T-cell (primary cell): ENCODE measurements around the gene ELMO1. TPM values are rescaled to one million over a fixed set of nuclear protein-coding genes. Genes with fewer than 3 reads are reported as not detected.

ENCODE experiments used
- ATAC-seq, 4 experiments: fragments of 200-7000 bp in 3 of 4; fragments of 150-1000 bp in 1 of 4; cut with Tn5 transposase; replicated peaks in 1 of 4; 1 replicate in 3 of 4; 2 replicates in 1 of 4; pipeline ENCODE4 v1.10.0; 2021; ENCODE audit warnings: moderate library complexity in 3 of 4, mild to moderate bottlenecking in 2 of 4, moderate number of reproducible peaks in 1 of 4
- CTCF ChIA-PET, 2 donors: fragments of 300-600 bp; sonication (Branson Sonifier 250); formaldehyde crosslinking; loops; one replicate each; lab custom pipeline; 2022; ENCODE audit warnings: antibody characterized with exemption in 2 of 2; lab: Charles Lee
- POLR2A ChIA-PET, 2 donors: fragments of 300-600 bp; sonication (Branson Sonifier 250); formaldehyde crosslinking; loops; one replicate each; lab custom pipeline; 2022; ENCODE audit warnings: antibody characterized with exemption in 2 of 2; lab: Charles Lee
- DNase-seq, 35 experiments: peaks; one replicate each; pipeline versions ENCODE4 v3.0.0 to v3.0.0-alpha.2; 2013 to 2023
- H3K27ac ChIP-seq: one replicate; pipeline ENCODE4 v1.5.1; 2013; ENCODE audit warnings: low read length
- H3K27me3 ChIP-seq, 2 experiments: replicated peaks in 1 of 2; 1 replicate in 1 of 2; 2 replicates in 1 of 2; pipeline versions ENCODE4 v1.6.1 to v1.7.0; 2013; ENCODE audit warnings: low read length in 1 of 2, mixed read lengths in 1 of 2; ENCODE audit not compliant: control insufficient read depth in 2 of 2, insufficient read depth in 2 of 2; ENCODE audit errors: extremely low read depth in 1 of 2
- H3K36me3 ChIP-seq, 2 donors: 1 replicate in 1 of 2; 2 replicates in 1 of 2; pipeline versions ENCODE4 v1.6.1 to v1.7.0; 2013; ENCODE audit warnings: low read length in 1 of 2; ENCODE audit not compliant: control insufficient read depth in 2 of 2, insufficient read depth in 1 of 2; ENCODE audit errors: extremely low read depth in 1 of 2
- H3K4me1 ChIP-seq, 2 experiments: 1 replicate in 1 of 2; 2 replicates in 1 of 2; pipeline versions ENCODE4 v1.6.1 to v1.7.0; 2013; ENCODE audit warnings: low read length in 2 of 2, mixed read lengths in 1 of 2; ENCODE audit not compliant: insufficient read depth in 2 of 2, control insufficient read depth in 1 of 2; ENCODE audit errors: extremely low read depth in 1 of 2
- H3K4me3 ChIP-seq, 2 donors: 1 replicate in 1 of 2; 2 replicates in 1 of 2; pipeline versions ENCODE4 v1.5.1 to v1.7.0; 2013; ENCODE audit warnings: mild to moderate bottlenecking in 2 of 2, low read length in 1 of 2, moderate library complexity in 1 of 2; ENCODE audit not compliant: control insufficient read depth in 1 of 2; ENCODE audit errors: extremely low read depth in 1 of 2
- H3K9me3 ChIP-seq: 2 replicates; pipeline ENCODE4 v1.7.0; 2013
- H3K27ac Mint-ChIP-seq, 2 donors: one replicate each; pipeline ENCODE4 v1.8.0; 2020 to 2021; ENCODE audit warnings: mild to moderate bottlenecking in 2 of 2, mixed read lengths in 2 of 2
- H3K27me3 Mint-ChIP-seq, 2 donors: one replicate each; pipeline ENCODE4 v1.8.0; 2021 to 2022; ENCODE audit warnings: mixed read lengths in 2 of 2
- H3K36me3 Mint-ChIP-seq: one replicate; pipeline ENCODE4 v1.8.0; 2021; ENCODE audit warnings: mixed read lengths
- H3K4me1 Mint-ChIP-seq, 3 donors: one replicate each; pipeline ENCODE4 v1.8.0; 2020 to 2022; ENCODE audit warnings: mixed read lengths in 3 of 3, mild to moderate bottlenecking in 1 of 3
- H3K4me3 Mint-ChIP-seq, 3 donors: one replicate each; pipeline ENCODE4 v1.8.0; 2020 to 2022; ENCODE audit warnings: mild to moderate bottlenecking in 3 of 3, mixed read lengths in 3 of 3, moderate library complexity in 3 of 3
- H3K9me3 Mint-ChIP-seq, 3 donors: one replicate each; pipeline ENCODE4 v1.8.0; 2020 to 2022; ENCODE audit warnings: mixed read lengths in 3 of 3
- WGBS: methylation state at CpG from one replicate; pipeline ENCODE4 v1.1.5; 2013; ENCODE audit warnings: missing lambda C conversion rate; ENCODE audit not compliant: insufficient coverage; 5-methylcytosine and 5-hydroxymethylcytosine counted together
- total RNA-seq, 35 experiments: library from RNA in 6 of 35; stranded (reverse) in 6 of 35; fragments of 120-200 nt in 1 of 35; gene quantifications; one replicate each; pipeline versions ENCODE4 v1.2.1 to v1.2.4 and lab custom pipeline; 2013 to 2026

The ELMO1 gene
- total RNA-seq, 5 donors from 2014 or later (not counting 1 experiment from before 2014, with no cell fraction given), result 101 to 149 (median 113) TPM

- DNase-seq (no peak), ATAC-seq (no peak)
- no CpG with 5 or more reads among the region's 2 CpGs for WGBS
- Histone ChIP-seq H3K27me3 (no peaks in the 10 kb centered on the region), H3K4me3 (no peak overlapping the region), H3K4me1 (peaks cover 0 to 2% of the 10 kb centered on the region in 2 experiments), H3K36me3 (peaks cover 7 to 38% of the 10 kb centered on the region in 2 donors), H3K27ac (no peak overlapping the region), H3K9me3 (no peaks in the 10 kb centered on the region)
- POLR2A ChIA-PET, result interaction anchor here (0.6 to 0.7 kb wide), 2 partner anchors 64 to 98 kb away, joined by 3 to 4 read pairs; no protein-coding TSS in a partner anchor
- CTCF ChIA-PET, result no interaction called here
- no peak overlapping the region for H3K4me3 Mint-ChIP-seq
- no peaks in the 10 kb centered on the region for H3K27me3 Mint-ChIP-seq
- peaks cover 0 to 4% (median 0%) of the 10 kb centered on the region in 3 donors for H3K4me1 Mint-ChIP-seq
- no peak overlapping the region for H3K27ac Mint-ChIP-seq
- peaks cover 86% of the 10 kb centered on the region for H3K36me3 Mint-ChIP-seq
- no peaks in the 10 kb centered on the region for H3K9me3 Mint-ChIP-seq
These were observed 570.4 kb downstream of the ELMO1 start for GRCh38 chr7:36878288-36878687.

- peaks cover 7 to 36% of the 10 kb centered on the region in 2 donors for H3K36me3 ChIP-seq
- H3K27ac ChIP-seq, result no peak overlapping the region
- no peak for DNase-seq
- no peak overlapping the region for H3K4me3 Mint-ChIP-seq
- no peaks in the 10 kb centered on the region for H3K9me3 ChIP-seq
- ChIA-PET CTCF (interaction anchor here in 1 of 2 donors (0.7 kb wide), 1 partner anchor 1493 kb away, joined by 3 read pairs; no protein-coding TSS in a partner anchor), POLR2A (interaction anchor here in 1 of 2 donors (0.6 kb wide), 1 partner anchor 46 kb away, joined by 10 read pairs; no protein-coding TSS in a partner anchor)
- H3K9me3 Mint-ChIP-seq, result no peaks in the 10 kb centered on the region
- no peak overlapping the region for H3K27ac Mint-ChIP-seq
- no CpG with 5 or more reads among the region's 2 CpGs for WGBS
- H3K36me3 Mint-ChIP-seq, result peaks cover 90% of the 10 kb centered on the region
- H3K4me1 Mint-ChIP-seq, result peaks cover 0 to 11% (median 0%) of the 10 kb centered on the region in 3 donors
- no peak overlapping the region for H3K4me3 ChIP-seq
- no peaks in the 10 kb centered on the region for H3K27me3 ChIP-seq
- ATAC-seq, result no peak
- peaks cover 0 to 2% of the 10 kb centered on the region in 2 experiments for H3K4me1 ChIP-seq
- no peaks in the 10 kb centered on the region for H3K27me3 Mint-ChIP-seq
These were observed 572.9 kb downstream of the ELMO1 start for GRCh38 chr7:36875794-36876193.

GRCh38 chr7:36874041-36874440, 574.6 kb downstream of the ELMO1 start:
- Mint-ChIP-seq H3K27ac (peak overlapping the region in 1 of 2 donors; percentile 2), H3K27me3 (no peaks in the 10 kb centered on the region), H3K9me3 (no peaks in the 10 kb centered on the region), H3K4me3 (no peak overlapping the region), H3K36me3 (peaks cover 90% of the 10 kb centered on the region), H3K4me1 (peaks cover 1 to 11% (median 8%) of the 10 kb centered on the region in 3 donors)
- peaks cover 0 to 2% of the 10 kb centered on the region in 2 experiments for H3K4me1 ChIP-seq
- CTCF ChIA-PET, result no interaction called here
- H3K27me3 ChIP-seq, result no peaks in the 10 kb centered on the region
- DNase-seq, result no peak
- POLR2A ChIA-PET, result no interaction called here
- no peak overlapping the region for H3K4me3 ChIP-seq
- no peak overlapping the region for H3K27ac ChIP-seq
- no peak for ATAC-seq
- no peaks in the 10 kb centered on the region for H3K9me3 ChIP-seq
- H3K36me3 ChIP-seq, result peaks cover 7 to 44% of the 10 kb centered on the region in 2 donors
- no CpG with 5 or more reads among the region's 2 CpGs for WGBS

DNA sequence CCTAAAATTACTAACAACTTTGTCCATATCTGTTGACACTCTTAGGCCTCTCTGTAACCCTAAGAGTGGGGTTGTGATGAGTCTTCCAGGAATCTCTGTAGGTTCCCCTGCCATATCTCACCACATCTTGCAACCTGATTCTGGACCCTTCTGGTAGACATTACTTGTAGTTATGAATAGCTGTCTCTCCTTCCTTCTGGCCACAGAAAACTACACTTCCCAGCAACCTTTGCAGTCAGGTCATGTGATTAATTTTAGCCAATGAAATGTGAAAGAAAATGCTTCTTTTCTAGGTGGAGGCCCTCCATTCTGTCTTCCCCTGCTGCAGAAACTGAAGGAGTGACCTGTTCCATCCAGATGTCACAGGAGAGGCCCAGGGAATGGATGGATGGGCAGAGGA, 576.8 kb downstream of the ELMO1 start:
- Mint-ChIP-seq H3K4me3 (no peak overlapping the region), H3K4me1 (peaks cover 8 to 28% (median 11%) of the 10 kb centered on the region in 3 donors), H3K36me3 (peaks cover 88% of the 10 kb centered on the region), H3K9me3 (no peaks in the 10 kb centered on the region), H3K27ac (peak overlapping the region in 1 of 2 donors; percentile 20), H3K27me3 (no peaks in the 10 kb centered on the region)
- POLR2A ChIA-PET, result no interaction called here
- CTCF ChIA-PET, result interaction anchor here in 1 of 2 donors (0.7 kb wide), 1 partner anchor 169 kb away, joined by 3 read pairs; no protein-coding TSS in a partner anchor
- Histone ChIP-seq H3K4me3 (no peak overlapping the region), H3K27ac (no peak overlapping the region), H3K36me3 (peaks cover 3 to 37% of the 10 kb centered on the region in 2 donors), H3K27me3 (no peaks in the 10 kb centered on the region), H3K4me1 (peaks cover 0 to 4% of the 10 kb centered on the region in 2 experiments), H3K9me3 (no peaks in the 10 kb centered on the region)
- peak in 1 of 4 experiments; percentile 48 for ATAC-seq
- peak in 2 of 35 experiments; percentile 22 to 36 for DNase-seq

DNA sequence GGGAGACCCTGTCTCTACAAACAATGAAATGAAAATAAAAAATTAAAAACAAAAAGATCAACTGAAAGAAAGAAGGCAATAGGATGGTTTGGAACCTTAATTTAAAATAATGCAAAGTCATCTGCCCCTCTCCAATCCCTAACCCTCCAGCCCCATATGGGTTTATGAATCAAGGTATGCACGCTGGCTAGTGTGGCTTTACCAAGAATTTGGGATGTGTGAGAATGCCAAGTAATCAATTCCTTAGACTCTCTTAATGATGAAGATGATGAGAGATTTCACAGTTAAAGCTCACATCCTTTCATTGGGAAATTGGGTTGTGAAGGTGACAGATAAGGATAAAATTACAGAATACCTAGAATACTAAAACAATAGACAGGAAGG, 577.3 kb downstream of the ELMO1 start:
- peaks cover 8 to 33% (median 15%) of the 10 kb centered on the region in 3 donors for H3K4me1 Mint-ChIP-seq
- Histone ChIP-seq H3K9me3 (no peaks in the 10 kb centered on the region), H3K27me3 (no peaks in the 10 kb centered on the region), H3K36me3 (peaks cover 3 to 35% of the 10 kb centered on the region in 2 donors), H3K4me1 (peaks cover 0 to 8% of the 10 kb centered on the region in 2 experiments), H3K27ac (no peak overlapping the region), H3K4me3 (no peak overlapping the region)
- ATAC-seq, result no peak
- no peaks in the 10 kb centered on the region for H3K9me3 Mint-ChIP-seq
- ChIA-PET POLR2A (no interaction called here), CTCF (interaction anchor here in 1 of 2 donors (0.7 kb wide), 1 partner anchor 169 kb away, joined by 3 read pairs; no protein-coding TSS in a partner anchor)
- H3K27ac Mint-ChIP-seq, result no peak overlapping the region
- no CpG with 5 or more reads among the region's 1 CpG for WGBS
- no peaks in the 10 kb centered on the region for H3K27me3 Mint-ChIP-seq
- no peak for DNase-seq
- H3K4me3 Mint-ChIP-seq, result no peak overlapping the region
- peaks cover 87% of the 10 kb centered on the region for H3K36me3 Mint-ChIP-seq

DNA sequence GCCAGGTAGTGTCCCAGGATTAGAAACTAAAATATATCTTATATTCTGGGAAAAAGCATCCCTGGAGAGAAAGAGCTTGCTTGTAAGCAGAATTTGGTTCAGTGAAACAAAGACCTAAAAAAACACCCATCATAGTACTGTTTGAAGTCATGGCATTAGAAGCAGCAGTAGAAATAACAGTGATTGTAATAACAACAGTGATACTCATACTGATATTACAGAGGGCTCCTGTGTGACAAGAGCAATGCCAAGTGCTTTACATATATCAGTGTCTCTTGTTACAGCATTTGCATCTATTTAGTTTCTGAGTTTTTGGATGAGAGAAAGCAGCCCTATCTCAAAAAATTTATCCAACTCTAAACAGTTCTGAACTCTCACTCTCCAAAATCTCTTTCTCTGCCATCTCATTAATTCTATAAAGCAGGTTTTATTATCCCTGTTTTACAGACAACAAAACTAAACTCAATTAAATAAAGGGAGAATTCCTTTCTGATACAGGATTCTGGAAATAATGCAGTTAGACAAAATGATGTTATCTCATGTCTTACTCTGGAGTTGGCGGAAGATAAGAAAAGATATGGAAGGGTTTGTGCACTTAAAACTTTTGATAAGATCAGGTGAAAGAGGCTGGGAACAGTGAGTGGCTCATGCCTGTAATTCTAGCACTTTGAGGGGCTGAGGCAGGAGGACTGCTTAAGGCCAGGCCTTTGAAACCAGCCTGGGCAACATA, 577.9 kb downstream of the ELMO1 start:
- ChIA-PET CTCF (interaction anchor here in 1 of 2 donors (0.7 kb wide), 1 partner anchor 170 kb away, joined by 3 read pairs; no protein-coding TSS in a partner anchor), POLR2A (no interaction called here)
- Histone ChIP-seq H3K27ac (no peak overlapping the region), H3K4me3 (no peak overlapping the region), H3K9me3 (no peaks in the 10 kb centered on the region), H3K36me3 (peaks cover 3 to 35% of the 10 kb centered on the region in 2 donors), H3K27me3 (no peaks in the 10 kb centered on the region), H3K4me1 (peaks cover 0 to 8% of the 10 kb centered on the region in 2 experiments)
- H3K27me3 Mint-ChIP-seq, result no peaks in the 10 kb centered on the region
- no peak for DNase-seq
- no peak for ATAC-seq
- 100% methylated on average over 1 of the region's 1 CpG for WGBS
- H3K4me3 Mint-ChIP-seq, result no peak overlapping the region
- peaks cover 8 to 38% (median 20%) of the 10 kb centered on the region in 3 donors for H3K4me1 Mint-ChIP-seq
- H3K36me3 Mint-ChIP-seq, result peaks cover 85% of the 10 kb centered on the region
- no peak overlapping the region for H3K27ac Mint-ChIP-seq
- H3K9me3 Mint-ChIP-seq, result no peaks in the 10 kb centered on the region
